Activated CD8-positive, alpha-beta memory T cell treated with anti-CD3 and anti-CD28 coated beads for 1 hour (primary cell): ENCODE data around the gene SRCAP.

Experiments used
- DNase-seq, 2 donors: peaks; one replicate each; pipeline ENCODE4 v3.0.0-alpha.2; 2020; ENCODE audit warnings: low read depth in 1 of 2; ENCODE audit errors: extremely low read depth in 1 of 2

The SRCAP gene

GRCh38 chr16:30728899-30729672 is 30.1 kb downstream of the SRCAP start:
- no peak for DNase-seq

DNA sequence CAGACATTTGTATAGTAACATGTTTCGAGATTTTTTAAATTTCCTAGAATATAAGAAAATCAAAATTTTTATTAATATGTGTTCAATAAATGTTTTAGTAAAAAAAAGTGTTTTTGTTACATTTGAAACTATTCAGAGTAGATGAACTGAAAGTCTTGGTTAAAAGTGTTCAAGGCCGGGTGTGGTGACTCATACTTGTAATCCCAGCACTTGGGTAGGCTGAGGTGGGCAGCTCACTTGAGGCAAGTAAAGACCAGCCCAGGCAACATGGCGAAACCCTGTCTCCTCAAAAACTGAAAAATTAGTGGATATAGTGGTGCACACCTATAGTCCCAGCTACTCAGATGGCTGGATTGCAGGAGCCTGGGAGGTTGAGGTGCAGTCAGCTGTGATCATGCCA is 32.4 kb downstream of the SRCAP start:
- DNase-seq, result no peak

GRCh38 chr16:30736995-30737793 is 38.2 kb downstream of the SRCAP start:
- DNase-seq, result no peak

GRCh38 chr16:30737794-30738648 is 39.0 kb downstream of the SRCAP start:
- no peak for DNase-seq

GRCh38 chr16:30738984-30739951 is 40.3 kb downstream of the SRCAP start:
- DNase-seq, result no peak

- DNase-seq, result no peak
Measured at GRCh38 chr16:30740364-30741251, 41.6 kb downstream of the SRCAP start.

GRCh38 chr16:30741461-30741914 is 42.5 kb downstream of the SRCAP start:
- no peak for DNase-seq

- DNase-seq, result no peak
Measured at GRCh38 chr16:30743716-30744115, 44.7 kb downstream of the SRCAP start.

DNA sequence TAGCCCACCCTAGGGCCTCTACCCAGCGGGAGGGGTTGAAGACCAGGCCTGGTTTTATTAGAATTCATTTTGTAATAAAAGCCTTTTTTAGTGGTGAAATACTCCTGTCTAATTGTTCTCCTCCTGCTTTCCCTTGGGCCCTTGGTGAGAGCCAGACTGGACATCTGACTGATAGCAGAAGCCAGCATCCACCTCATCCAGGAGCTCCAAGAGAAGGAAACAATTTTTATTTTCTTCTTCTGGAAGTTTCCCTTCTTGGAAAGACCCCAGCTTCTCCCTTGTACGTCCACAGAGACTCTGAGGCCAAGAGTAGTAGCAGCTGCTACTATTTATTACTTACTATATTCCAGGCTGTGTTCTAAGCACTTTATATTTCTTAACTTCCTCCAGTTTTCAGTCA is 45.2 kb downstream of the SRCAP start:
- DNase-seq, result no peak

DNA sequence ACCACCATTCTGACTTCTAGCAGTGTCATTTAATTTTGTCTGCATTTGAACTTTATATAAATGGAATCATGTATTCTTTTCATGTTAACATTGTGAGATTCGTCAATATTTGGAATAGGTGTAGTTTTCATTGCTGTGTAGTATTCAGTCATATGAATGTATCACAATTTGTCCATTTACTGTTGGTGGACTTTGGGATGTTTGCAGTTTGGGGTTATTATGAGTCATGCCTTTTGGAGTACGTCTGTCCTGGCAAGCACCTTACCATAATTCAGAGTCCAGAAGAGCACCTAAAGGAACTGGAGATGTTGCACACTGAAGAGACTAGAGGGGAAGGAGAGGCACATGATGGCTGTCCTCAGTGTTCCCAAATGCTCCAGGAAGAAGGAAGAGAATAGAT is 46.1 kb downstream of the SRCAP start:
- DNase-seq, result no peak

- DNase-seq, result no peak
Measured at GRCh38 chr16:30746638-30747175, 47.7 kb downstream of the SRCAP start.

- no peak for DNase-seq
Measured at GRCh38 chr16:30747331-30747730, 48.4 kb downstream of the SRCAP start.

GRCh38 chr16:30747799-30748633 is 49.0 kb downstream of the SRCAP start, which contains the start of gene PHKG2:
Gene PHKG2, plus strand, starts transcription at chr16:30748425. Its CDS starts 396 bp downstream, at chr16:30748821.
- peak; percentile 85 to 89 for DNase-seq

GRCh38 chr16:30748634-30749445 is 49.9 kb downstream of the SRCAP start:
- DNase-seq, result no peak

GRCh38 chr16:30750201-30750600 is 51.2 kb downstream of the SRCAP start:
- no peak for DNase-seq

DNA sequence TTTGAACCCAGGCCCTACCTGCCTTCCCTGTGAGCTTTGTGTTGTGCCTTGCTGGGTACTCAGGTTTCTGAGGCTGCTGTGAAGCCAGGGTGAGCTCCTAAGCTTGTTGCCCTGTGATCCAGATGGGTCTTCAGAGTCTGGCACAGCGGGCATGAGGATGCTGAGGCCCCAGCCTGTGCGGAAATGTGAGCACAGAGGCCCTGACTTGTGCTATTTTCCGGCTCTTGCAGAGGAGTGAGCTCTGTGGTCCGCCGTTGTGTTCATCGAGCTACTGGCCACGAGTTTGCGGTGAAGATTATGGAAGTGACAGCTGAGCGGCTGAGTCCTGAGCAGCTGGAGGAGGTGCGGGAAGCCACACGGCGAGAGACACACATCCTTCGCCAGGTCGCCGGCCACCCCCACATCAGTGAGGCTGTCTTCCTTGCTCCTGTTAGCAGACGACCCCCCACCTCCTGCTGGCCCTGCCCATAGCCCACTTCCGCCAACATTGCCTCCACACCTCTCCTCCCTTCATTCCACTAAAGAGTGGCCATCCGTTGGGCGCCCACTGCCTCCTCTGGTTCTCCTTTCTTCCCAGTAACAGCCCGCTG is 52.0 kb downstream of the SRCAP start:
- DNase-seq, result no peak

GRCh38 chr16:30753596-30753995 is 54.6 kb downstream of the SRCAP start:
- no peak for DNase-seq
